Stimulated activated CD8-positive, alpha-beta memory T cell treated with anti-CD3 and anti-CD28 coated beads, Interleukin-12 subunit alpha, Interleukin-12 subunit beta, amount 100 ng/mL, for 24 hours (primary cell): ENCODE measurements around the gene DAB2.

Experiments used
- DNase-seq: peaks from one replicate; pipeline ENCODE4 v3.0.0-alpha.2; 2020; ENCODE audit errors: extremely low read depth

DAB2 gene

DNA sequence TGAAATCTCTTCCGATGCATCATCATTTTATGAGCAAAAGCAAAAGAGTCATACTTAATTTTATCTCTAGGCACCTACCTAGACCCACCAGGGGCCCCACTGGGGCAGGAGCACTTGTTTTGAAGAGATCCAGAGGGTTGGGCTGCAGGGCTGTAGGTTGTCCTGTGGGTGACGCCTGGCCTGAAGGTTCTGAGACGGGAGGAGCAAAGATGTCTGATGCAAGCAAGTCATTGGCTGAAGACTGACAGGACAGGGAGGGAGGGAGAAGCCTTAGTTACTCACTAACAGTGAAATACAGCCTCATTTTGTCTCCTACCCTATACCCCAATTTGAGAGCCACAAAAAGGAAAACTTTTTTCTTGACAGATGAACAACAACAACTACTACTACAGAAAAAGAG is 43.4 kb downstream of the DAB2 start:
- DNase-seq = no peak

DNA sequence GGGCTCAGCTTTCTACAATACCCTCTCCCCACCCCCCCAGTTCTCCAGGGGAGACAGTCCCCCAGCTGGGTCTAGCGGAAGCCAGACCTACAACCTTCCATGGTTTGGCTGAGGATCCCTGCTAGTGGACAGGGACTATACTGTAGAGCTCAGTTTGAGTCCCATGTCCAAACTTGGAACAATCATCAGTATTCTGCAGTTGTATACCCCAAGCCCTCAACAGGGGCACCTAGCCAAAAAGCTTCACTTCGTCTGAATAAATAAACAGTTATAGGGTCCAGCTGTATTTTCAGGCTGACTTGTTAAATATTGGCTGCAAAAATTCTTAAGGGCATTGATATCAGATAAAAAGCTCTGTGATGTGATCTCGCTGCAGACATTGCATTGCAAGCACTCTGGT is 45.1 kb downstream of the DAB2 start:
- DNase-seq = no peak

DNA sequence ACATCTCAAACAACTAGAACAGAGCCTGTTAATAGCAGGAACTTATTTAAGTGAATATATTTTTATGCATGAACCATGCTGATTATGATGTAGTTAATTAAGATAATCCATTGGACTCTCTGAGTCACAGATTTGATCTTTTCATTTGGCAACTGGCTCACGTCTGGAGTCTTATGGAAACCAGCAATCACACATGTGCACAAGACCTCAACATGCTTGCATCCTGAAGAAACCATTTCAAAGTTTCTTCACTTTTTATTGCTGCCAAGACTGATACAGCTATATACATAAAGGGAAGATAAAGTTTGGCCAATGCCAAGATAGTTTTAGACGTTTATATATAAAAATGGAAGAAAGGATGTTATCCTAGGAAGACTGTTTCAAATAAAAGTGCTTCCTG is 47.2 kb downstream of the DAB2 start:
- DNase-seq = no peak

DNA sequence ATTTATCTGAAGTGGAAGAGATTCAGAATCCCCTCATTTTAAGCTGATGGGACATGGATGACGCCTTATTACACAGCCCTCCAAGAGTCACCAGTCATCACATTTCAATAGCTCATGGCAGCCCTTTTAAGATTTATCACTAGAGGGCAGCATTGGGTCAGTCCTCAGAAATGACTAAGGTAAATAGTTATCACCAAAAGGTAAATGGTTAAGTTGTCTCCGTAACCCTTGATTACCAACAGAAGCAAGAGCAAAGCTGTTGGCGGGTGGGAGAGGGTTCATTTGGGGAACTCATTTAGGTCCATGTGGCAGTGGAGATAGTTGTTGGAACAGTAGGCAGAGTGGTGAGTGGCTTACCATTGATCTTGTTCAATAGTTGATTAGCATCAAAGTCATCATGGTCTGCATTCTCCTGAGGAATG is 48.5 kb downstream of the DAB2 start:
- DNase-seq = no peak

DNA sequence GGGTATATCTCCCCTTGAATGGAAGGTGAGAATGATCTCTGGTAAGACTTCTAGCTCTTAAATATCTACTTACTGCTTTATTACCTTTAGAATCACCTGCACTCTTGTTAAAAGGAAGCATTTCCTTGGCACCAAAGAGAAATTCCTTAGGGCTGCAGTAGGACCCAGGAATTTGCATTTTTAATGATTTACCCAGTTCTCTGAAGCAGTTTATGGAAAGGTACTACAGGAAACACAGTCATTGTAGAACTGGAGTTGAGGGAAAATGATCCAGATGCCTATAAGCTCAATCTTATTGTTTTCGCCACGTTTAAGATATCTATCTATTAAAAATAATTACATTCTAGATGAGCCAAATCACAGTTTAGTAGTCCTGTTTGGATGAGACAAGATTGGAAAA is 51.0 kb downstream of the DAB2 start:
- no peak for DNase-seq

DNA sequence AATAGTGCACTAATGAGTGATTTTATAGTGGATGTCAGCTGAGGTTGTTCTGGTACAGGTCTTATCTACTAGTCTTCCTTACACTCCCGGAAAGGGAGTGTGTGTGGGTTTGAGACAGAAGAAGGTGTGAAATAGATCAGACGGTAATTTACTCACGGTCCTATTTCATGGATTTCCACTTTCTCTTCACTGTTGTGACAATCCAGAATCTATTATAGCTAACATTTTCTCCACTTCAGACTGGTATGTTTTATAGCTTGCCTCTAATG is 53.5 kb downstream of the DAB2 start:
- no peak for DNase-seq

DNA sequence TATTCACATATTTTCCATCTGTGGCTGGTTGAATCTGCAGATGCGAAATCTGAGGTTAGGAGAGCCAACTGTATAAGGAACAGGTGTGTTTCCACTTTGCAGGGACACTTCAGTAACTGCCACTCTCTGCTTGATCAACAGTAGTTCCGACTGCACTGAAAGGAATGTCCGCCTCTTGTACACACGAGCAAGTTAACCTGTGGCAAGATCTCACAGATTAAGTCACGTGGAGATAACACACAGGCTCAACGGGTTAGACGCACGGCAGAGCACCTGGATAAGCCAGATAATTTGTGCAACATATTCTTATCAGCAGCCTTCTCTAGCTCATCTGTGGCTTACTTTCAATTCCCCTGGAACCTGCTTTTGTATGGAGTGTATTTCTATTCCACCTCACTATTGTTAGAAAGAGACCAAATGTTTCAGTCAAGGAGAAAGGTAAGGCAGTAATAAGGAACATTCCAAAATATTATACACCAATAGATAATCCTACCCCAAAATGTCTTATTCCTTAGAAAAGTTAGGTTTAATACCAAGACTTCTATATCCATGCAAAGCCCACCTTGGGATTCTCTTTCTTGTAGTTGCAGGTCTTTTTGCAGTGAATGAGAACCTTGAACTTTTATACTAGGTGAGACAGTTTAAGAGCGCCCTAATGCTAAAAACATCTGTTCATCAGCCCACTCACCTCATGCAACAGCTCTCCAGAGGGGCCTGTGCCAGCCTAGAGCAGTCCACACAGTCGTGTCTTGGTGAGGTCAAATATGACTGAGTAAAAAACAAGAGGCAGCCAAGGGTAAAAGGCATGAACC is 54.0 kb downstream of the DAB2 start:
- no peak for DNase-seq

DNA sequence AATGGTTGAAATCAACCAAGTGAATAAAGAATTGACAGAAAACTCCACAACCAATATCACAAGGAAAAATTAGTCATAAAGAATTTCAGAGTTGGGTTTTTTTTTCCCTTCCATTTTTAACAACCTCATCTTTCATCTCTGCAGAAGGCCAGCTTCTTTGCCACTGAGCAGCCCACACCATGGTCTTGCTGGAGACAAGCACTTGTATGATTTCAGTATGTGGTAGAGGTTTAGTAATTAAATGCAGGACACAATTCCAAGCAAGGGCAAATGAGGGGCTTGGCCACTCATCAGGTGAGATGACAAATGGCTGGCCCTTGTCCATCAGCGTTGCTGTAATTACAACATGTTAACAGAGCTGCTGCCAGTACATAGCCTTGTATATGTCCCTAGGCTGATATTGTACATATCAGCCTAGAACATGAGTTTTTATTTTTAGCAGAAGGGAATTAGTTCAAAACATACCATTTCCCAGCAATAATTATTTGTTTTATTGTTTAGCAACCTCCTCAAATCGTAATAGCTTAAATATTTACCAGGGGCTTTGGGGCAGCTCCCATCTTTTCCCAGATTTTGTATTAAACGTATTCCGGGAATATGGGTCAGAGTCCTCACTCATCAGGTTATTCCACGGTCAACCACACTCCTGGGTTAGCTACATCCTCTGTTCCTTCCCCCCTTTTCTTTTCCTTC is 55.5 kb downstream of the DAB2 start:
- DNase-seq = no peak

DNA sequence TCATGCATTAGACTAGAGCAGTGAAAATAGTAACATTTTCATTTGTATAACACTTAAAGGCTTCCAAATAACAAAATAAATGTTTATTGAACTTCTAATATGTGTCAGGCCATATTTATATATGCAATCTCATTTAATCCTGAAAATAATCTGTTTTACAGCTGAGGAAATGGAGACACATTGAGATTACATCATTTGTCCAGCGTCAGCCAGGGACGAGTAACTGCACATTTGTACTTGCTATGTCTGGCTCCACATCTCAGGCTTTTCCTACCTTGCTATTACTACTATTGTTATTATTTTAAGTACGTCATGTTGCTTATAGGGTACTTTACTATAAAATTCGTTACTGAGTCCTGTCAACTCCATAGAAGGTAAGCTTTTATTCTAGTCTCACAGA is 56.7 kb downstream of the DAB2 start:
- no peak for DNase-seq

DNA sequence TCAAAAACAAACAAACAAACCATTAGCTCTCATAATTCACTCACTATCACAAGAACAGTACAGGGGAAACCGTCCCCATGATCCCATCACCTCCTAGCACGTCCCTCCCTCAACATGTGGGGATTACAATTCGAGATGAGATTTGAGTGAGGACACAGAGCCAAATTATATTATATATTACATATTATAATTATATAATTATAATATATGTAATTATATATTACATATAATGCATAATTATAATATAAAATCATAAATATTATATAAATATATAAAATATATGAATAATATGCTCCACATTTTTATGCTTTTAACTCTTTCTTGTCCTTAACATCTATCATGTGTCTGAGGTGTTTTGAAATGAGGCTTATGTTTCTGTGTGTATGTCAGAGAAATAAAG is 57.1 kb downstream of the DAB2 start:
- DNase-seq = no peak

DNA sequence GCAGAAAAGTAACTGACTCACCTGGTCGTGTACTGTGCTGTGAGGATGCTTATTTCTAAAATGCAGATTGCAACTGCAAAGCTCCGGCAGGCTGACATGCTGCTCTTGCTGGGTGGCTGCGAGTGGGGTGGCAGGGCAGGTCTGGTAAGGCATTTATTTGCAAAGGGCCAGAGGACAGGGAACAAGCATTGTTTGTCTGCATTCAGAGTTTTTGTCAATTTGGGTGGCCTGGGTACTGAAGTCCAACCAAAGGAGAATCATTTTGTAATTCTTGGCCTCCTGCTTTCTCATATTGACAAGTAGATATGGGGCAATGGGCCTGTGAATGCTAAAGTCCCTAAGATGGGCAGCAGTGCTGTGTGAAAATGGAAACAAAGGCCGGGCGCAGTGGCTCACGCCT is 60.4 kb downstream of the DAB2 start, which contains the start of gene C9:
C9 (minus strand) TSS at position 129 of the 400 bp plus-strand sequence; CDS start at position 98, 31 bp downstream.
- no peak for DNase-seq

DNA sequence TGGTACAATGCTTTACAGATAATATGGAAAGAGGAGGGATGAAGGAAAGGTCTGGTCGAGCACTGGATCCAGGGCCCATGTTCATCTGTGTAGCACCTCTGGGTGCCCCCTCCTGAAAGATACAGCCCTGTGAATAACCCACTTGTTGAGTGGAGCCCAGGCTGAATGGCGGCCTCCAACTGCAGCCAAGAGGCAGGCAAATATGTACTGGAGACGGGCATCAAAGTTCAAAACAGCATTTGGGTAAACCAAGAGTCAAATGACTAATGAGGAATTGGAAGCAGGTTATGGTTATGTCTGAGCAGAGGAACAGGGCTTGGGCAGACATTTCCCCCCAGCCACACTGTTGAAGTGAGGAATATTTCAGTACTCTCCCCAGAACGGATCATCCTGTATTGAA is 61.6 kb downstream of the DAB2 start:
- DNase-seq = no peak

DNA sequence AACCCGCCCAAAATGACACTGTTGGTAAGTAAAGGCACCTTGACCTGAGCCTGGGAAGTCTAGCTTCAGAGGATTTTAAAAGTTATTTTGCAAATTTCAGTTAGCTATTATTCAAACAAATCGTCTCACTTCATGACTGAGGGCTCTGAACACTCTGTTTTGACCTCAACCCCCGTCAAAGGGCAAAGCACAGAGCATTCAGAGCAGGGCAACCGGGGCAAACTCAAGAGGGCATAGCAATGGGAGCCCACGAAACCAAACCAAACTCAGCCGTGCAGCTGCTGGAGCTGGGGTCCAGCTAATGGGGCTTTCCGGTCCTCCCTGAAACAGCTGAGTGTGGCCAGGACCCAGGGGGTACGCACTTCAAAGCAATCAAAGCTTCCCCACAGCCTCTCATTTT is 62.1 kb downstream of the DAB2 start:
- no peak for DNase-seq

DNA sequence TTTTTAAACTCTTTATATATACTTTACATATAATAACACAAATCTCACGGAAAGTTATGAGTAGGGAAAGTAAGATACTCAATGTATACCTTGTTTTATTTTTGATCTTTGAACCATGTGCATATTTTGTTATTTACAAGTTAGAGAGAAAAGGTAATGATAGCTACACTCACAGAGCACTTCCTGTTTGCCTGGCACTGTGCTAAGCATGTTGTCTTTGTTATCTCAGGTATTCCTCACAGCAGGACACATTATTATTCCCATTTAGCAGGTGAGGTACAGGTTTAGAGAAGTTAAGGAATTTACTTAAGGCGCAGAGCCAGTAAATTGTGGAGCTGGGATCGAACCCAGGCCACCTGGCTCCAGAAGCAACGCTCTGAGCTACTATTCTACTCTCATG is 63.5 kb downstream of the DAB2 start:
- no peak for DNase-seq

DNA sequence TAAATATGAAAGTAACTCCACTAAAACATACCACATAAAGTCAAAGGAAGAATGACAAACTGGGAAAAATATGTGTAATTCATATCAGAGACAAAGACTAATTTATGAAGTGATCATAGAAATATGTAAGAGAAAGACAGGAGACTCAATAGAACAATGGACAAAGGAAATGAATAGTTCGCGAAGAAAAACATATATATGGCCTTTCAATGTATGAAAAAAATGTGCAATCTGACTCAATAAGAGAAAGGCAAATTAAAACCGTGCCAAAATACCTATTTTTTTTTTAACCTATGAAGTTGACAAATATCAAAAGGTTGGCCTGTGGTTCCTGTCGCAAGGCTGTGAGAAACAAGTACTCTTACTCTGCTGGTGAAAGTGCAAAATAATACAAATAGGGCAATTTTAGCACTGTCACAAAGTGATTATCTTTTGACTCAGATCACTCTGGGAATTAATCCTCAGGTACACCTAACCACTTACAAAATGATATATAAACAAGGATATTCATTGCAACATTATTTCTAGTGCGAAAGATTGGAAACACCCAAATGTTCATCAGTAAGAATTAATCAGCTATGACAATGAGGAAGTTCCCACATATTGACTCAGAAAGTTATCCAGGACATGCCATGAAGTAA is 64.2 kb downstream of the DAB2 start:
- DNase-seq = no peak

DNA sequence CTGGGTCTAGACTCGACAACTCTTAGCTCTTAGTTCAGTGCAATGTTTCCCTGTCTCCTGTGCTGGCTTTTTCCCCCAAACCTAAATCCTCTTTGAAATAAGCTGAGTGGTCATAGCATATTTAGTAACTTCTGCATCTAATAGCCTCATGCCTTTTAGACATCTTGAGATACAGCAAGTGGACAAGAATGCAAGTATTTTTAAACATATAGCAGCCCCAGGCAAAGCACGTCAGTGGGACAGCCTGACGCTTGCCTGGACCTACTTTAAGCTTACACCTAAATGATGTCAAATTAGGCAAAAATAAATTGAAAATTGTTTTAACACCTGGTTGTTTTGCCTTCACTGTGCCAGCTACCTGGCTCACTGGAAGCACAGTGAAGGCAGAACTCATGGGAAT is 68.5 kb downstream of the DAB2 start:
- DNase-seq = no peak

DNA sequence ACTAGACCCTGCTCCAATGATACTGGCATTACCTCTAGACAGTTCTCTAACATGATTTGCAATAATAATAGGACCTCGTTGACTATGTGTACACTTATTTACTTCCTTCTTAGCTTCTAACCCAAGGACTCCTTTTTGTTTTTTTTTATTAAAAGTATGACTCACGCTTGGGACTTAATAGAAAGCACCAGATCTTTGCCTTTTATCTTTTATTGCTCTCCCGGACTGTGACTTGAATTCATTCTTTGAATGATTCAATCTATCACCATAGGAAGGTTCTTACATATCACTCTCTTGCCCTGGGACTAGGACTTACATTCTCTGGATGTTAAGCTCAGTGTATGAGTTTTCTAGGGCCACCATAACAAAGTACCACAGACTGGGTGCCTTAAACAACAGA is 69.5 kb downstream of the DAB2 start:
- DNase-seq = no peak

DNA sequence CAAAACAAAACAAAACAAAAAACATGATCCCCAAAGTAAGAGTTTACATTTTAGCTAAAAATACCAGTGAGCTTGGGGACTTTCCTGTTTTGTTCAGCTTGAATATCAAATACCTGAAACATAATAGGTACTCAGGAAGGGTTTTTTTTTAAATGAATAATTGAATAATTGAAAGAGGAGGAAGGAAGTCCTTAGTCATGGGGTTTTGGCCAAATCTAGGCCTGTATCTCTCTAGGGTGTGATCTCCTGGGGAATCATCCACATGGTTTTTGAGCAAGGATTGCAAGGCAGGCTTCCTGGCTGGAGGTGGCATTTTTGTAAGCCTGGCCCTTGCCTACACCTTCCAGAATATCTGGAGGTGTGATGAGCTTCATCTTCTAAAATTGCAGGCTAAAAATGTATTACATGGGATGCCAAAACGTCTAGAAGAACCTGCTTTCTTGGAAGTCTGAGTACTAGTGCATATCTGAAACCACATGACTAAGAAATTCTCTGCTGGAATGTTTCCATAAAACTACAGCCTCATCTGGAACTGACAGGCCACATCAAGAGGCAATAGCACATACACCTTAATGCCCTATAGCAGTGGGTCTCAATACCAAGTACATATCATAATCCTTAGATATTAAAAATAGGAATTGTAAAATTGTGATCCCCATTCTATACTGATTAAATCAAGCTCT is 70.9 kb downstream of the DAB2 start:
- no peak for DNase-seq

DNA sequence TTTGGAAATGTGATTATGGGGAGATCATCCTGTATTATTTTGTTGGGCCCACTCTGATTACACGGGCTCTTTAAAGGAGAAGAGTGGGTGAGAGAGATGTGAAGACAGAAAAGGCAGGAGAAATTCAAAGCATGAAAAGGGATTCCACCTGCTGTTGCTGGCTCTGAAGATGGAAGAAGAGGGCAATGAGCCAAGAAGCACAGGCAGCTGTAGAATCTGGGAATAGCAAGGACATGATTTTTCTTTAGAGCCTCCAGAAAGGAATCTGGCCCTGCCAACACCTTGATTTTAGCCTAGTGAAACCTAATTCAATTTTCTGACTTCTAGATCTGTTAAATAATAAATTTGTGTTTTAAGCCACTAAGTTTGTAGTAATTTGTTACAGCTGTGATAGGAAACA is 71.8 kb downstream of the DAB2 start:
- no peak for DNase-seq

DNA sequence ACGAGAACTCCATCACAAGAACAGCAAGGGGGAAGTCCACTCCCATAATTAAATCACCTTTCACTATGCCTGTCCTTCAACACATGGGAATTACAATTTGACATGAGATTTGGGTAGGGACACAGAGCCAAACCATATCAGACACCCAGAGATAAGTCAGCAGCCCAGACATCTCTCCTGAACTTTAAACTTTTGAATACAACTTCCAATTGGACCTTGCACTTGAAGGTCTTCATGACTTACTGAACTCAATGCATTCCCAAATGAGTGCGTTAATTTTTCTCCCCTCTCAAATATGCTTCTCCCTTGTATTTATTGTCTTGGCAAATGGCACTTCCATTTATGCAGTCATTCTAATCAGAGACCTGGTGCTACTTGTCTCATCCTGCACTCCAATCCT is 72.6 kb downstream of the DAB2 start:
- no peak for DNase-seq

DNA sequence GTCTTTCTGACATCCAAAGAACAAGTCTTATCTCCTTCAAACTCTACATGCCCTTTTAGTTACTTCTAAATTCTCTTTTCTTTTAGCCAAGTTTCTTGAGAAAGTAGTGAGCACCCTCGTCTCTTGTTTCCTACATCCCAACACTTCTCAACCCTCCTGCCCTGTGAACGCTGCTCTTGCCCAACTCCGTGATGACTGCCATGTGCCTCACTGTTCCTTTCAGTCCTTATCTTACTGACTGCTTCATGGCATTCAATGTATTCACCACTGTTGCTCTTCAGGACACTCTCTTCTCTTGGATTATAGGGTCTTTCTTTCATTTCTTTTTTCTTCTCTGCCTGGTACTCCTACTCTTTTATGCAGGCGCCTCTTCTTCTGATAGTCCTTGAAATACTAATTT is 75.3 kb downstream of the DAB2 start:
- no peak for DNase-seq

DNA sequence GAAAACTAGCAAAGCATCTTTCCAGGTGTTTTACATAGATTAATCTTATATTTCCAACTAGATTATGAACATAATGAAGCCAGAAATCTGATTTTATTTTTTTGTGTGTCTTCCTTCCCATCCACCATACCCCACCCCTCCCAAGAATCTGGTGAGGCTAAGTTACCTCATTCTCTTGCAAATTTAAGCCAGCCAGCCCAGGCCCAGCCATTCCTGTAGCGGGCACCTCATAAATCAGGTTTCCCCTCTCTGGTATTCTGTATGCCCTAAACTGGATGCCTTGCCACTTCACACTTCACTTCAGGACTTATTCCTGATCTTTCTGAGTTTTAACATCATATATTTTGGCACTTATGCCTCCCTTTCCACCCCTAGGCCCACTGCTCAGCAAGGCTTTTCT is 82.3 kb downstream of the DAB2 start:
- DNase-seq = no peak

DNA sequence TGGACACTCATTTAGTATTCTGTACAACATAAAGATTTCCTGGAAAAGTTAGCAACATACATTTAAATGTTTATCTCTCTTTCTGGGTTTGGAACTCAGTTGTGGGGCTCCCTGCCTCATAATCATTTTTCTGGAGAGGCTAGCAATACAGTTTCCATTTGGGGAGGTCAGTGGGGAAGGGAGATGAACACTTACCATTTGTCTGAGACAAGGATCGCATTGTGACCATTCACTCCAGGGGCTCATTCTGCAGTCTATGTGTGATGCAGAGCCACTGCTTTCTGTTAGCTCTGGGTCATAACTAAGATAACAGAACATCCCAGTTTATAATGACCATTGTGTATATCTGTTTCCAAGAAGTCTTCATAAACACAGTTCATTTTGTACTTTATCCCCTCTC is 82.9 kb downstream of the DAB2 start:
- no peak for DNase-seq
